Heart left ventricle (tissue), 16 donors: ENCODE data around the gene TMEM51. TPM values are rescaled to one million over a fixed set of nuclear protein-coding genes. Genes with fewer than 3 reads are reported as not detected.

ENCODE experiments used
- ATAC-seq, 4 donors: fragments of 200-7000 bp; cut with Tn5 transposase; one replicate each; pipeline ENCODE4 v1.9.1; 2020 to 2022; ENCODE audit warnings: moderate library complexity in 4 of 4, mild to moderate bottlenecking in 3 of 4, moderate number of reproducible peaks in 1 of 4
- DNase-seq, 5 donors: peaks; one replicate each; pipeline ENCODE4 v3.0.0-alpha.2; 2020
- H3K27ac ChIP-seq, 12 donors: fragments of 200-600 bp; sonication (generic) in 4 of 12; one replicate each; pipeline versions ENCODE4 v1.5.0 to v1.8.0; 2016 to 2022; ENCODE audit warnings: mild to moderate bottlenecking in 2 of 12
- H3K27me3 ChIP-seq, 9 donors: fragments of 200-600 bp; sonication (generic) in 2 of 9; one replicate each; pipeline versions ENCODE4 v1.5.1 to v1.8.0; 2016 to 2022; ENCODE audit warnings: mild to moderate bottlenecking in 3 of 9
- H3K36me3 ChIP-seq, 9 donors: fragments of 200-600 bp; sonication (generic) in 2 of 9; one replicate each; pipeline versions ENCODE4 v1.5.0 to v1.8.0; 2018 to 2022; ENCODE audit warnings: mild to moderate bottlenecking in 2 of 9
- H3K4me1 ChIP-seq, 12 donors: fragments of 200-600 bp; sonication (generic) in 4 of 12; one replicate each; pipeline versions ENCODE4 v1.5.0 to v1.8.0; 2016 to 2022; ENCODE audit warnings: mild to moderate bottlenecking in 3 of 12
- H3K4me3 ChIP-seq, 12 donors: fragments of 200-600 bp; sonication (generic) in 4 of 12; one replicate each; pipeline versions ENCODE4 v1.5.0 to v1.8.0; 2017 to 2022; ENCODE audit warnings: mild to moderate bottlenecking in 9 of 12, moderate library complexity in 4 of 12
- H3K9me3 ChIP-seq, 12 donors: fragments of 200-600 bp; sonication (generic) in 4 of 12; one replicate each; pipeline versions ENCODE4 v1.5.0 to v1.8.0; 2016 to 2022; ENCODE audit warnings: mild to moderate bottlenecking in 1 of 12
- POLR2A ChIP-seq, 2 donors: fragments of 450-650 bp; IDR thresholded peaks; one replicate each; pipeline ENCODE4 v1.6.1; 2017; ENCODE audit warnings: antibody characterized with exemption in 2 of 2, mild to moderate bottlenecking in 2 of 2, moderate library complexity in 2 of 2
- WGBS, 4 donors: extraction: QIAGEN DNeasy Blood & Tissue Kit in 2 of 4; methylation state at CpG; one replicate each; pipeline versions ENCODE4 v1.1.5 to v1.1.7; 2013 to 2018; 5-methylcytosine and 5-hydroxymethylcytosine counted together
- intact Hi-C, 10 donors: fragments of 100-400 bp; cut with DNase I; formaldehyde crosslinking; loops; one replicate each; pipeline versions ENCODE4 v1.11.1 to v1.14.2; 2022
- polyA plus RNA-seq, 2 donors: library from polyadenylated mRNA; stranded (reverse); fragments of 200-250 nt; gene quantifications; one replicate each; pipeline ENCODE4 v1.2.3, GENCODE V29; 2013
- total RNA-seq, 9 donors: library from RNA; depleted of rRNA in 2 of 9; stranded (reverse); fragments of >200 nt in 2 of 9; fragmentation: NEBNext Ultra II Directional in 3 of 9; extraction: Animal tissue kit (Norgen Biotek cat#: 25700) in 3 of 9; gene quantifications; one replicate each; pipeline versions ENCODE4 v1.1.0 to v1.2.4, GENCODE V29; 2016 to 2023
- TF ChIP-seq, protein P1 (sequence below), 12 donors: fragments of 200-600 bp; sonication (generic) in 4 of 12; IDR thresholded peaks; one replicate each; pipeline versions ENCODE4 v1.5.0 to v1.8.0; 2018 to 2022; ENCODE audit warnings: antibody characterized with exemption in 12 of 12, mild to moderate bottlenecking in 5 of 12
- donor health status: ischemic (EF 13 %, LVEDD 7.1; RV severe dilation, severe dysfunction).
- donor health status: healthy with polysubstance abuse.
- donor health status: DM: no; HTN: yes; CAD: no.
- donor health status: DM: no; HTN: no; CAD: no.
- donor health status: ischemic (EF 25% LVEDD 6.9; RV normal size, moderate dysfunction).
- donor health status: ischemic (EF 25% LVEDD 5.7; RV mildly dilated, moderate dysfunction).
- donor health status: healthy.
- donor health status: DM: yes; HTN: yes; CAD: no.
- donor health status: ischemic (EF 35%, LVEDD 5.7; RV mildly dilated, moderate dysfunction).
- donor health status: nonischemic (EF 11% LVEDD 7.7; RV severe dilation, severe dysfunction).
- donor health status: DM: yes; HTN: yes; CAD: no.
- donor health status: PGD.
- donor health status: ischemic (EF 29% LVEDD 5.4; RV normal size, mild dysfunction).
- donor health status: nonischemic (EF 23%, LVEDD 6.1; RV moderate dilation, normal function).

The TMEM51 gene
- total and polyA plus RNA-seq, 11 donors = 2.0 to 9.5 (median 3.8) TPM

DNA sequence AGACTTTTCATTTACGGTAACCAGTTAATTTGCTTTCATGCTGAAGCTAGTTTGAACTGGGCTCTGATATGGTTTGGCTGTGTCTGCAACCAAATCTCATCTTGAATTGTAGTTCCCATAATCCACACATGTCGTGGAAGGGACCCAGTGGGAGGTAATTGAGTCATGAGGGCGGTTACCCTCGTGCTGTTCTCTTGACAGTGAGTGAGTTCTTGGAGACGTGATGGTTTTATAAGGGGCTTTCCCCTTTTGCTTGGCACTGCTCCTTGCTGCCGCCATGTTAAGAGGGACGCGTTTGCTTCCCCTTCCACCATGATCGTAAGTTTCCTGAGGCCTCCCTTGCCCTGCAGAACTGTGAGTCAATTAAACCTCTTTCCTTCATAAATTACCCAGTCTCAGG lies 83.2 kb downstream of the TMEM51 start:
- H3K27ac ChIP-seq = no peak overlapping the region
- DNase-seq = no peak
- no peak for TF ChIP-seq POLR2A (IDR thresholded peaks at IDR 0.05)
- TF ChIP-seq, protein P1, sequence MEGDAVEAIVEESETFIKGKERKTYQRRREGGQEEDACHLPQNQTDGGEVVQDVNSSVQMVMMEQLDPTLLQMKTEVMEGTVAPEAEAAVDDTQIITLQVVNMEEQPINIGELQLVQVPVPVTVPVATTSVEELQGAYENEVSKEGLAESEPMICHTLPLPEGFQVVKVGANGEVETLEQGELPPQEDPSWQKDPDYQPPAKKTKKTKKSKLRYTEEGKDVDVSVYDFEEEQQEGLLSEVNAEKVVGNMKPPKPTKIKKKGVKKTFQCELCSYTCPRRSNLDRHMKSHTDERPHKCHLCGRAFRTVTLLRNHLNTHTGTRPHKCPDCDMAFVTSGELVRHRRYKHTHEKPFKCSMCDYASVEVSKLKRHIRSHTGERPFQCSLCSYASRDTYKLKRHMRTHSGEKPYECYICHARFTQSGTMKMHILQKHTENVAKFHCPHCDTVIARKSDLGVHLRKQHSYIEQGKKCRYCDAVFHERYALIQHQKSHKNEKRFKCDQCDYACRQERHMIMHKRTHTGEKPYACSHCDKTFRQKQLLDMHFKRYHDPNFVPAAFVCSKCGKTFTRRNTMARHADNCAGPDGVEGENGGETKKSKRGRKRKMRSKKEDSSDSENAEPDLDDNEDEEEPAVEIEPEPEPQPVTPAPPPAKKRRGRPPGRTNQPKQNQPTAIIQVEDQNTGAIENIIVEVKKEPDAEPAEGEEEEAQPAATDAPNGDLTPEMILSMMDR (IDR thresholded peaks at IDR 0.05) = no peak
- peaks cover 0 to 6% (median 0%) of the 10 kb centered on the region in 12 donors for H3K4me1 ChIP-seq
- H3K9me3 ChIP-seq = no peaks in the 10 kb centered on the region
- intact Hi-C loops = no loop called here
- no peak overlapping the region for H3K4me3 ChIP-seq
- peaks cover 0 to 6% (median 0%) of the 10 kb centered on the region in 9 donors for H3K27me3 ChIP-seq
- H3K36me3 ChIP-seq = no peaks in the 10 kb centered on the region
- 91 to 93% (median 92%) methylated on average over 9 of the region's 9 CpGs for WGBS, 4 donors
- no peak for ATAC-seq

DNA sequence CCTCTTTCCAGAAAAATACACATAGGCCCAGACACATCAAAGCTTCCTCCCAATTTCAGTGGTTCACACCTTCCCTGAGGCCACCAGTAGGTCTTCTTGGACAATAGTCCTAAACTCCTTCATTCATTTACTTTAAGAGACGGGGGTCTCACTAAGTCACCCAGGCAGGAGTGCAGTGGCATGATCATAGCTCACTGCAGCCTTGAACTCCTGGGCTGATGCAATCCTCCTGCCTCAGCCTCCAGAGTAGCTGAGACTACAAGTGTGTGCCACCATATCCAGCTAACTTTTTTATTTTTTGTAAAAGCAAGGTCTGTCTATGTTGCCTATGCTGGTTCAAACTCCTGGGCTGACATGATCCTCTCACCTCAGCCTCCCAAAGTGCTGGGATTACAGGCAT lies 85.2 kb downstream of the TMEM51 start:
- Histone ChIP-seq H3K36me3 (no peaks in the 10 kb centered on the region), H3K4me1 (no peaks in the 10 kb centered on the region), H3K4me3 (no peak overlapping the region), H3K9me3 (no peaks in the 10 kb centered on the region), H3K27me3 (peaks cover 0 to 6% (median 0%) of the 10 kb centered on the region in 9 donors), H3K27ac (no peak overlapping the region)
- TF ChIP-seq POLR2A (IDR thresholded peaks at IDR 0.05) = no peak
- TF ChIP-seq, protein P1 (IDR thresholded peaks at IDR 0.05) = no peak
- intact Hi-C loops = no loop called here
- DNase-seq = no peak
- no peak for ATAC-seq
- WGBS, 4 donors = 93 to 100% (median 99%) methylated on average over 1 of the region's 1 CpG

DNA sequence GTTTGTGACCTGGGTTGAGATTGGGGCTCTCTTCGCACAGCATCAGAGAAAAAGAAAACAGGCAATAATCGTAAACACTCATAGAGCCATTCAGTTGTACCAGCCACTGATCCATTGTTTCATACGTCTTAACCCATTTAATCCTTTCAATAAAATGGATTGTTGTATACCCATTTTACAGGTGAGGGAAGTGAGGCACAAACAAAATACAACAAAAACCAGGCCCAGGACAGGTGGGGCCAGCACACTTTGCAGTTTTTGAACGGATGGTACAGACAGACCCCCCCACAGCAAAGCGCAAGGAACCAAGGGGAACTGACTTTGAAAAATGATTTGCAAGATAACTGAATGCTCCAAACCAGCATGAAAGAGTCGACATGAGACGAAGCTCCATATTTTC lies 89.2 kb downstream of the TMEM51 start:
- DNase-seq = no peak
- no peak for TF ChIP-seq POLR2A (IDR thresholded peaks at IDR 0.05)
- TF ChIP-seq, protein P1 (IDR thresholded peaks at IDR 0.05) = no peak
- ATAC-seq = no peak
- WGBS, 4 donors = 87 to 93% (median 88%) methylated on average over 7 of the region's 7 CpGs
- intact Hi-C loops = no loop called here
- Histone ChIP-seq H3K36me3 (no peaks in the 10 kb centered on the region), H3K9me3 (no peaks in the 10 kb centered on the region), H3K27ac (peak overlapping the region in 1 of 12 donors; percentile 55), H3K4me3 (no peak overlapping the region), H3K4me1 (peaks cover 0 to 14% (median 4%) of the 10 kb centered on the region in 12 donors), H3K27me3 (peaks cover 0 to 15% (median 7%) of the 10 kb centered on the region in 9 donors)

DNA sequence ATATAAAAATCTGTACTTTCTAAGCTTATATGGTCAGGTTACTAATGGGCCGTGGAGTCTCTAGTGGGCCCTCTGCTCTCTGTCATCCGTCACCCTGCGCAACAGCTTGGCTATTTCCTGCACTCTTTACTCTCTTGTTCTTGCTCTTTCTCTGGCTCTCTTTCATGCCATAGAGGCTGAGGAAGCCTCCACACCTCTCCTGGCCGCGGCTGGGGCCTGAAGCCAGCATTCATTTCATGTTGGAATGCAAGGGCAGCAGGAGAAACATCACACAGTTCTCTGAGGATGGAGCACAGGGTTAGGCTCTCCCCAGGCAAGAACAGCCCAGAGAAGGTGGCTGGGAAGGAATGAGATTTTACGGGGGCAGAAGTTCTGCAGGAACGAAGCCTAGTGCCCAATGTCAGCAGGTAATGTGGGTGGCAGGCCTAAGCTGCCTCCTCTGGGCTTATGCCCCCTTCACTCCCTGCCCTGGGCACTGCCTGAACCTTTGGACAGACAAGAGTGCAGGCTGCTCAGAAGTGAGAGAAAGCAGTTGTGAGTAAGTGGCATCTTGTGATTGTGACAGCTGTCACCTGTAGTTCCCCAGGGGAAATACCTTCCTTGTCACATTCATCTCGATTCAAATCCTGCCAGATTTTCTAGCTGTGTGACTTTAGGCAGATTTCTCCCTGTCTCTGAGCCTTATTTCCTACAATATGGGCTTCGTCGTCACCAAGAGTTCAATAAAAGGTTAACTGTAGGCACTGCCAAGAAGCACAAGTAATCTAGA lies 89.9 kb downstream of the TMEM51 start:
- DNase-seq (no peak), ATAC-seq (no peak)
- Histone ChIP-seq H3K4me1 (peaks cover 0 to 18% (median 4%) of the 10 kb centered on the region in 12 donors), H3K27me3 (peaks cover 0 to 19% (median 7%) of the 10 kb centered on the region in 9 donors), H3K4me3 (no peak overlapping the region), H3K27ac (peak overlapping the region in 1 of 12 donors; percentile 55), H3K9me3 (no peaks in the 10 kb centered on the region), H3K36me3 (no peaks in the 10 kb centered on the region)
- intact Hi-C loops = no loop called here
- 60 to 69% (median 62%) methylated on average over 10 of the region's 10 CpGs for WGBS, 4 donors
- TF ChIP-seq, protein P1 (IDR thresholded peaks at IDR 0.05) = no peak
- TF ChIP-seq POLR2A (IDR thresholded peaks at IDR 0.05) = no peak
